Suprapubic skin (tissue), 4 donors: ENCODE measurements around the gene CSTA.

Experiments used
- CTCF ChIP-seq, 2 donors: fragments of 200-600 bp in 1 of 2; fragments of 450-650 bp in 1 of 2; sonication (generic) in 1 of 2; IDR thresholded peaks; one replicate each; pipeline ENCODE4 v1.5.1; 2016 to 2019; ENCODE audit warnings: antibody characterized with exemption in 2 of 2, mild to moderate bottlenecking in 1 of 2, moderate library complexity in 1 of 2
- EP300 ChIP-seq: sonication (generic); formaldehyde crosslinking; IDR thresholded peaks from one replicate; pipeline ENCODE4 v1.6.1; 2017; ENCODE audit warnings: antibody characterized with exemption
- POLR2A ChIP-seq, 2 donors: fragments of 450-650 bp; IDR thresholded peaks; one replicate each; pipeline ENCODE4 v1.6.1; 2017; ENCODE audit warnings: antibody characterized with exemption in 2 of 2, mild to moderate bottlenecking in 2 of 2, moderate library complexity in 2 of 2
- POLR2AphosphoS5 ChIP-seq, 3 donors: sonication (generic); formaldehyde crosslinking; IDR thresholded peaks; one replicate each; pipeline ENCODE4 v1.6.1; 2017; ENCODE audit warnings: antibody characterized with exemption in 3 of 3

- TF ChIP-seq POLR2A (IDR thresholded peaks at IDR 0.05) (no peak), CTCF (IDR thresholded peaks at IDR 0.05) (no peak), POLR2AphosphoS5 (IDR thresholded peaks at IDR 0.05) (no peak), EP300 (no peak)
Observed at GRCh38 chr3:122307976-122308375, 17.1 kb upstream of the CSTA start.
